HFFc6 (cell line): Measurements from ENCODE around the gene RNF215. TPM values are rescaled to one million over a fixed set of nuclear protein-coding genes. Genes with fewer than 3 reads are reported as not detected.

Source experiments
- DNase-seq: peaks from one replicate; pipeline ENCODE4 v3.0.0-alpha.2; 2018
- H3K27ac Mint-ChIP-seq: 2 replicates; pipeline ENCODE4 v1.8.0; 2020; ENCODE audit warnings: mild to moderate bottlenecking, mixed read lengths
- H3K27me3 Mint-ChIP-seq: 2 replicates; pipeline ENCODE4 v1.8.0; 2021; ENCODE audit warnings: mild to moderate bottlenecking, moderate library complexity, mixed read lengths; ENCODE audit not compliant: insufficient read depth
- H3K36me3 Mint-ChIP-seq: 2 replicates; pipeline ENCODE4 v1.8.0; 2021; ENCODE audit warnings: low read depth, mixed read lengths
- H3K4me1 Mint-ChIP-seq: 2 replicates; pipeline ENCODE4 v1.8.0; 2020; ENCODE audit warnings: low read depth, mixed read lengths
- H3K4me3 Mint-ChIP-seq: 2 replicates; pipeline ENCODE4 v1.8.0; 2020; ENCODE audit warnings: mild to moderate bottlenecking, moderate library complexity, mixed read lengths
- H3K9me3 Mint-ChIP-seq: 2 replicates; pipeline ENCODE4 v1.8.0; 2020; ENCODE audit warnings: mild to moderate bottlenecking, mixed read lengths
- CTCF ChIP-seq: fragments of 200-600 bp; sonication (generic); IDR thresholded peaks from 2 replicates; pipeline ENCODE4 v1.5.0; 2021; ENCODE audit warnings: antibody characterized with exemption, mild to moderate bottlenecking
- total RNA-seq, 6 experiments: library from RNA; stranded (reverse); fragmentation: NEBNext Ultra II Directional; extraction: Animal tissue kit (Norgen Biotek cat#: 25700); gene quantifications; 2 replicates in 1 of 6; 3 replicates in 5 of 6; pipeline ENCODE4 v1.2.3, GENCODE V29; 2021

Gene RNF215
- total RNA-seq, 6 experiments from 2014 or later = 12.7 to 18.9 (median 15.3) TPM

- no peak for TF ChIP-seq CTCF
- peak overlapping the region; percentile 94 for H3K27ac Mint-ChIP-seq
- H3K4me3 Mint-ChIP-seq = peak overlapping the region; percentile 96
- no peaks in the 10 kb centered on the region for H3K9me3 Mint-ChIP-seq
- H3K27me3 Mint-ChIP-seq = peaks cover 3% of the 10 kb centered on the region
- peaks cover 20% of the 10 kb centered on the region for H3K36me3 Mint-ChIP-seq
- peak; percentile 99 for DNase-seq
- H3K4me1 Mint-ChIP-seq = peaks cover 67% of the 10 kb centered on the region
Observed at GRCh38 chr22:30423959-30424533, 36.8 kb upstream of the RNF215 start.

- Mint-ChIP-seq H3K4me1 (peaks cover 67% of the 10 kb centered on the region), H3K27ac (peak overlapping the region; percentile 94), H3K4me3 (peak overlapping the region; percentile 96), H3K9me3 (no peaks in the 10 kb centered on the region), H3K27me3 (peaks cover 3% of the 10 kb centered on the region), H3K36me3 (peaks cover 20% of the 10 kb centered on the region)
- peak; percentile 26; the same call in 1 of the 2 replicates for TF ChIP-seq CTCF
- no peak for DNase-seq
Observed at GRCh38 chr22:30423301-30423958, 36.2 kb upstream of the RNF215 start.

- TF ChIP-seq CTCF = peak; percentile 21; the same call in 1 of the 2 replicates
- Mint-ChIP-seq H3K4me1 (peaks cover 67% of the 10 kb centered on the region), H3K27ac (peak overlapping the region; percentile 94), H3K27me3 (peaks cover 3% of the 10 kb centered on the region), H3K4me3 (peak overlapping the region; percentile 96), H3K36me3 (peaks cover 16% of the 10 kb centered on the region), H3K9me3 (no peaks in the 10 kb centered on the region)
- peak; percentile 94 for DNase-seq
Observed at GRCh38 chr22:30422481-30423300, 35.5 kb upstream of the RNF215 start.

- no peak for TF ChIP-seq CTCF
- H3K36me3 Mint-ChIP-seq = peaks cover 14% of the 10 kb centered on the region
- no peak for DNase-seq
- H3K4me3 Mint-ChIP-seq = peak overlapping the region; percentile 96
- H3K9me3 Mint-ChIP-seq = no peaks in the 10 kb centered on the region
- H3K4me1 Mint-ChIP-seq = peaks cover 67% of the 10 kb centered on the region
- H3K27me3 Mint-ChIP-seq = peaks cover 3% of the 10 kb centered on the region
- peak overlapping the region; percentile 94 for H3K27ac Mint-ChIP-seq
Observed at GRCh38 chr22:30421695-30422480, 34.7 kb upstream of the RNF215 start.
